ENCODE data around the gene HBB.

DNA sequence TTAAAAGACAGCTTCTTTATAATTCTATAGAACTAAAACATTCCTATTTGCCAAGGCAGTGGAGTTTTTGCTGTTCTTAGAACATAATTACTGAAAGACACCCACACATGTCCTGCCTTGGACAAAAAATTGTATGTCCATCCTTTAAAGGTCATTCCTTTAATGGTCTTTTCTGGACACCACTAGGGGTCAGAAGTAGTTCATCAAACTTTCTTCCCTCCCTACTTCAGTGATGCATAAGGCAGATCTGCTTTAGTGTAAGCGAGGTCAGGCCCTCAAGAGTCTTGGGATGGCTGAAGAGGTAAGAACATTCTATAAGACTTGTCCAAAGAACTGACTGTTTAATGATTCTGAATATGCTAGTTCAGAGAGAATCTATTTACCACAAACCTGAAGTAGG is 22.1 kb downstream of the HBB start:
- TF ChIP-seq, protein P1, sequence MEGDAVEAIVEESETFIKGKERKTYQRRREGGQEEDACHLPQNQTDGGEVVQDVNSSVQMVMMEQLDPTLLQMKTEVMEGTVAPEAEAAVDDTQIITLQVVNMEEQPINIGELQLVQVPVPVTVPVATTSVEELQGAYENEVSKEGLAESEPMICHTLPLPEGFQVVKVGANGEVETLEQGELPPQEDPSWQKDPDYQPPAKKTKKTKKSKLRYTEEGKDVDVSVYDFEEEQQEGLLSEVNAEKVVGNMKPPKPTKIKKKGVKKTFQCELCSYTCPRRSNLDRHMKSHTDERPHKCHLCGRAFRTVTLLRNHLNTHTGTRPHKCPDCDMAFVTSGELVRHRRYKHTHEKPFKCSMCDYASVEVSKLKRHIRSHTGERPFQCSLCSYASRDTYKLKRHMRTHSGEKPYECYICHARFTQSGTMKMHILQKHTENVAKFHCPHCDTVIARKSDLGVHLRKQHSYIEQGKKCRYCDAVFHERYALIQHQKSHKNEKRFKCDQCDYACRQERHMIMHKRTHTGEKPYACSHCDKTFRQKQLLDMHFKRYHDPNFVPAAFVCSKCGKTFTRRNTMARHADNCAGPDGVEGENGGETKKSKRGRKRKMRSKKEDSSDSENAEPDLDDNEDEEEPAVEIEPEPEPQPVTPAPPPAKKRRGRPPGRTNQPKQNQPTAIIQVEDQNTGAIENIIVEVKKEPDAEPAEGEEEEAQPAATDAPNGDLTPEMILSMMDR (IDR thresholded peaks at IDR 0.05) = peak in 4 of 6 experiments; percentile 7 to 40 (median 30)
- TF ChIP-seq EP300 (IDR thresholded peaks at IDR 0.05) = no peak
- TF ChIP-seq POLR2A (IDR thresholded peaks at IDR 0.05) = no peak

Measured in upper lobe of left lung (tissue), 4 donors.